Measurements from ENCODE around the gene MKRN1. TPM values are rescaled to one million over a fixed set of nuclear protein-coding genes. Genes with fewer than 3 reads are reported as not detected.
"Not testable (repeated sequence)": the region's sequence is repeated elsewhere in the genome, so short reads cannot be mapped to it uniquely, and the experiment has no call there.

The MKRN1 gene
- total RNA-seq, 2 donors from 2014 or later, result 59.1 to 74.7 TPM

DNA sequence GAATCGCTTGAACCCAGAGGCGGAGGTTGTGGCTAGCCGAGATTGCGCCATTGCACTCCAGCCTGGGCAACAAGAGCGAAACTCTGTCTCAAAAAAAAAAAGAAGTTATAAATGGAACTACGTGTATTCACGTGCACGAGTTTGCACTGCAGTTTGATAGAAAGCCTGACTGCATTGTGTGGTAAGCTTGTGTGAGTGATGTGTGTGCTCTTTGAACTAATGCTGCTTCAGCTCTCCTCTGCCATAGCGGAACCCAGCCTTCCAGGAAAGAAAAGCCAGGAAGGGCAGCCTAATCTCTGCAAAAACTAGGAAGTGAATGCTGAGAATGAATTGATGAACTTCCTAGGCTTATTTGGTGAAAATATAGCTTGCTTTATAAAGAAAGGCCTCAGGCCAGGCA lies 15.6 kb upstream of the MKRN1 start:
- intact Hi-C loops (cut with DNase I), result no loop called here
- DNase-seq (ENCODE audit: low spot score), result no peak

DNA sequence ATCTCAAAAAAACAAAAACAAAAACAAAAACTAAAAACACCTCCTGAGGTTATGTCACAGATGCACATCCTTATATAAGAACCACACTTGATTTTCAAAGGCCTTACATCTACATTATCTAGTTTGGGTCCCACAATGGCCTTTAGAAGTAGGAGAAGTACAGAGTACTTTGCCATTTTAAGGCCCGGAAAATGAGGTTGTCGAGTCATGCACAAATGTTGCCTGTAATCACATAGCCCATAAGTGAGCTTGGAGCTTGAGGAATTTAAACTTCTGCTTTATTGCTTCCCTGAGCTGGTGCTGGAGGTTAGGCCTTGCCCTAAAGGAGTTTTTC lies 9.7 kb upstream of the MKRN1 start:
- intact Hi-C loops (cut with DNase I), result no loop called here

DNA sequence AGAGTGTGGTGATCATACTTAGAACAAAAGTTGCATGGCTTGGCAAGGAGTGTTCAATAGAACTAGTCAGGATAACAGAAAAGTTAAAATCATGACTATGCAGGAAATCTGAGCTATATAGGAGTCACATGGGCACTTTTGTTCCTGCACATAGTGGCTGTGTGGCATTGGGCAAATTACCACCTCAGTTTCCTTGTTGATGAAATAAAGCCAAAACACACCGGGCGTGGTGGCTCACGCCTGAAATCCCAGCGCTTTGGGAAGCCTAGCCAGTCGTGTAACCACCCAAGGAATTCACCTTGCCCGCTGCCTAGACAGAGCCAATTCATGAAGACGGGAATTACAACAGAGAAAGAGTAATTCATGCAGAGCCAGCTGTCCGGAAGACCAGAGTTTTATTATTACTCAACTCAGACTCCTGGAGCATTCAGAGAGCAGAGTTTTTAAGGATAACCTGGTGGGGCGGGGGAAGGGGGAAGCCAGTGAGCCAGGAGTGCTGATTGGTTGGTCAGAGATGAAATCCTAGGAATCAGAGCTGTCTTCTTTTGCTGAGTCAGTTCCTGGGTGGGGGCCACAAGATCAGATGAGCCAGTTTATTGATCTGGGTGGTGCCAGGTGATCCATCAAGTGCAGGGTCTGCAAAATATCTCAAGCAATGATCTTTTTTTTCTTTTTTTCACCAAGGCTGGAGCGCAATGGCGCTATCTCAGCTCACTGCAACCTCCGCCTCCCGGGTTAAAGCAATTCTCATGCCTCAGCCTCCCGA lies 6.4 kb upstream of the MKRN1 start:
- intact Hi-C loops (cut with DNase I), result no loop called here
- DNase-seq (ENCODE audit: low spot score), result no peak

More for the DNA sequence above, 9.7 kb upstream of the MKRN1 start:
- no peak for DNase-seq (ENCODE audit: low spot score)

DNA sequence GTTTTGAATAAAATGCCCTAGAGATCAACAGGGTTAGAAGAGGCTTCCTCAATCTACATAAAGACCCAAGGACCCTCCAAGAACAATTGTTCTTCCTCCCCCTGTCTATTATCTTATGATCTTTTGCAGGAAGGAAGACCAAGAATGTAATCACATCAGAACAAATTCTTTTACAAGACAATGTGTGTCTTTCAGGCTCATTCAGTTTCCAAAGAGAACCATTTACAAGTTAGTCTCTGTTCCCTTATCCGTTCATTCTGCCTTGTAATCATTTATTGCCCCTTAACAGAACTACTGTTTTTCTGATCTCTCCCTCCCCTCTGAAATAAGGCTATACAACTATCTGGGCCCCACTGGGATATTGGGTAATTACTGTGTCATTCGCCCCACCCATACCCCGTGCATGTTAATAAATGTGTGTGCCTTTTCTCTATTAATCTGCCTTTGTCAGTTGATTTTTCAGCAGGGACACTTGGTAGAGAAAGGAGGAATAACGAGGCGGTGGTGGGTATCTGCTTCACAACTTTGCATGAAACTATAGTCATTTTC lies 5.7 kb upstream of the MKRN1 start:
- DNase-seq (ENCODE audit: low spot score), result no peak
- intact Hi-C loops (cut with DNase I), result no loop called here

DNA sequence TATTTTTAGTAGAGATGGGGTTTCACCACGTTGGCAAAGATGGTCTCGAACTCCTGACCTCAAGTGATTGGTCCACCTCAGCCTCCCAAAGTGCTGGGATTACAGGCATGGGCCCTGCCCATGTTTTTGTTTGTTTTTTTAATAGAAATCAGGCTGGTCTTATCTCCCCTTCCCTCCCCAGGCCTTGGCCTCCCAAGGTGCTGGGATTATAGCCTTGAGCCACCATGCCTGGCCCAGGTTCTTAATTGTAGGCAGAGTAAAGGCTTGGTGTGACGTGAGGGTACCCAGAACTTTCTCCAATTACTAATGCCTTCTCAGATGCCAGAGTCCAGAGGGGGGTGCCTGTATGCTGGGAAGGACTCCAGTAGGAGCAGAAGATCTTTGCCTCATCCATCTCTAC lies 5.2 kb upstream of the MKRN1 start:
- DNase-seq (ENCODE audit: low spot score), result no peak
- intact Hi-C loops (cut with DNase I), result no loop called here

DNA sequence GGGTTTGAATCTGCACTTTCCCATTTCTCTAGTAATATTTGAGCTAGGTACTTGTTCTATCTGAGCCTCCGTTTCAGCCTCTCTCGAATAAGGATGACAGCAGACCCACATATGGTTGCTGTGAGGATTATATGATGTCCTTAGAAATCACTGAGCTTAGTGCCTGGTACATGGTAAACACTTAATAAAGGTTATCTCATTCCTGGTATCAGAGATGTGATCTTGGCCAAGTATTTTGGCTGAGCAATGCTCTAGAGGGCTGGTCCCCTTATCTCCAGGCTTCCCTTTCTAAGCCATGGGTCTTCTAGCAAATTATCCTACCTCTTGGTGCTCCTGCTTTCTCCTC lies 407 bp upstream of the MKRN1 start:
- no peak for DNase-seq (ENCODE audit: low spot score)
- intact Hi-C loops (cut with DNase I), result no loop called here

DNA sequence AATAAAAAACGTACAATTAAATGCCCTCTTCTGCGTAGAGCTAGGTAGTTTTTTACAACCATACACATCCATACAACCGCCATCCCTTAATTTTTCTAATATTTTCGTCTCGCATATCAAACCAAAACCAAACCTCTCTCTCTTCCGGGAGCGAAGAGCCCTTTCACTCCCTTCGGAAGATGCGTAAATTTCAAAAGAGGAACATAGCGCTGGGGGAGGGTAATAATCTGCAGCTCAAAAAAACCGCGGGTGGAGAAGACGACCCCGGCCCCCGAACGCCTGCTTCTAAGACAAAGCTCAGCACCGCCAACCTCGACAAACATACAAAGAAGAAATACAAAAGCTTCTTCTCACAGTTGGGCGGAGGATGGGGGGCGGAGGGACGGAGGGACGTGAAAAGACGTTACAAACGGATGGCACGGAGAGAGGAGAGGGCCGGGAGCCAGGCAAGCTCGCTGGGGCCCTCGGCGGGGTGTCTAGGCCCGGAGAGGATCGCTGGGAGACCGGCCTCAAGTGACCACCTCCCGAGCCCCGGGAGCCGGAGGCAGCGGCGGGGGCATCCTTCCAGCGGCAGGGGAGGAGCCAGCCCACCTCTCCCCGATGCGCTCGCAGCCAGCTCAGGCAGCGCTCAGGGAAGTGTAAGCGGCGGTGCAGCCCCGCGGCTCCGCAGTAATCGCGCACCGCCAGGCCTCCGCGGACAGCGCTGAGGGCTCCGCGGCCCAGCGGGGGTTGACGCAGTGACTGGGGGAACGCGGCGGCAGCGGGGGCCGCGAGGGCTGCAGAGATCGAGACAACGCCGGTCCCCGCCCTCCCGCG lies 851 bp downstream of the MKRN1 start:
- peak; percentile 84 for DNase-seq (ENCODE audit: low spot score)
- intact Hi-C loops (cut with DNase I), result no loop called here

DNA sequence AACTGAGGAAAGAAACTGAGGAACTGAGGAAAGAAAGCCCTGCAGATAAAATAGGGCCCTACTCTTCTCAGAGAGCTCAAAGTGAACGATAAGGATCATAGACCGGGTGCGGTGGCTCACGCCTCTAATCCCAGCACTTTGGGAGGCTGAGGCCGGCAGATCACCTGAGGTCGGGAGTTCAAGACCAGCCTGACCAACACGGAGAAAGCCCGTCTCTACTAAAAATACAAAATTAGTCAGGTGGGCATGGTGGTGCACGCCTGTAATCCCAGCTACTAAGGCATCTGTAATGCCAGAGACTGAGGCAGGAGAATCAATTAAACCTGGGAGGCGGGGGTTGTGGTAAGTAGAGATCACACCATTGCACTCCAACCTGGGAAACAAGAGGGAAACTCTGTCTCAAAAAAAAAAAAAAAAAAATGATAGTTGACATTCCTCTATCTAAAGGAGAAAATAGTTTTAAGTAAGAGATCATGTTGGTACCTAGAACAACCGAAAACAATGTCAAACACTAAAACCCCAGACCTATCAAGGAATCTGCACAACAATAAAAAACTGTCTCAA lies 2.5 kb downstream of the MKRN1 start:
- intact Hi-C loops (cut with DNase I), result no loop called here
- no peak for DNase-seq (ENCODE audit: low spot score)

DNA sequence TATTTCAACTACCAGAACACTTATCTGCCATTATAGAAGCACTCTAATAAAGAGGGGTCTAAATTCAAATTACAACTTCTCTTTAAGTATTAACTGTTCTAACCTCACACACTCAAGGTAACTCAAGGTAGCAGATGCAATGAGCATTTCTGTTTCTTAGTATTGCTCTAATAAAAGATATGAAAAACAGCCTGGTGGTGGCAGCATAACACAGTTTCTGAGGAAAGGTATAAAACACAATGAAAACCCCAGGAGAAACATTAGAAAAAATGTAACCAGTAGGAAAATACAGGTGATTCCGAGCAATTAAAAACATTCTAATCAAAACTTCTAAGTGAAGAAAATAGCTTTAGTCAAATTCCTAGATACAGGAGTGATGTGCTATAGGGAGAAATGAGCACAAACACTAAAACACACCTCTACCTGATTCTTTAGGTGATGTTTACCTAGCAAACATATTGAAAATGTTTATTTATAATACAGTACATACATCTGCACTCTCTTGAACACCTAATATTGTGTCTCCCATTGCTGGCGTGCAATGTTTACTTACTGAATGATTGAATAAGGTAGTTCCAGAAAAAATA lies 3.5 kb downstream of the MKRN1 start:
- intact Hi-C loops (cut with DNase I), result no loop called here
- no peak for DNase-seq (ENCODE audit: low spot score)

DNA sequence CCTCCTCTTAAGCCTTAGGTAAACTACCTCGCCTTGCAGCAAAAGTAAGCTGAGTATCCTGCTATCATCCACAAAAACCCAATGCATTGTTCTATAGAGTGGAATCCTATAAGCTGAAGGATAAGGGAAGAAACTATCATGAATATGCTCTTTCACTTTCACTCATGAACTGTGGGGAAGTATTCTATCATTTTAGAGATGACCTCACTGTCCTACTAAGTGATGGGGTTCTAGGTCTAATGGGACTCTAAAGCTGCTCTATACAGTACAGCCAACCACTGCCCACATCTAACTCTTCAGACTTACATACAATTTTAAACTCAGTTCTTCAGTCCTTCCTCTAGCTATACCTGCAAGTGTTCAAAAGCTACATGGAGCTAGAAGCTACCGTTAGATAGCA lies 16.2 kb downstream of the MKRN1 start:
- DNase-seq (ENCODE audit: low spot score), result no peak
- intact Hi-C loops (cut with DNase I), result no loop called here

DNA sequence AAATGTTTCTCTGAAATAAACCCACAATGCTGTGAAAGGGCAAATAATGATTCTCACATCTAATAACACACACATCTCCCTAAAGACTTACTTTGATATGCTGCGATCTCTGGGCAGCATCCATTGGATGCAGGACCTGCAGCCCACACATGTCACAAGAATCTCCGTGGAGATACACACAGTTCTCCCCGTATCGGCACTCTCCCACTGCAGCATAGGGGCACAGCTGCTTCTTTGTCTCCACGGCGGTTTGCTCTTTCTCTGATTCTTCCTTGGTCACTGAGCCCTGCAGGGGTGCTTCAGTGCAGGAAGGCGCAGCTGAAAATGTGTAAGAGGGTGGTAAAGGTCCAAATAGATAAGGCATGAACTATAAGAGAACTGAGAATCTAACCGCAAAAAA lies 20.4 kb downstream of the MKRN1 start:
- no peak for DNase-seq (ENCODE audit: low spot score)
- intact Hi-C loops (cut with DNase I), result no loop called here

DNA sequence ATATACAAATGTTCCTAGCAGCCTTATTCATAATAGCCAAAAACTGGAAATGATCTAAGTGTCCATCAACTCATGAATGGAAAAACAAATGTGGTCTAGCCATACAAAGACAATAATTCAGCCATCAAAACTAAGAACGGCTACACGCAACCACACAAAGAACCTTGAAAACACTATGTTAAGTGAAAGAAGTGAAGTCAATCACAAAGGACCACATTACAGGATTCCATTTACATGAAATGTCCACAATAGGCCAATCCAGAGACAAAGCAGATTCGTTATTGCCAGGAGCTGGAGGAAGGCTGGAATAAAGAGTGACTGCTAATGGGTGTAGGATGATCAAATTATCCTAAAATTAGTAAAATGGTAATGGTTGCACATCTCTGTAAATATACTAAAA lies 21.1 kb downstream of the MKRN1 start:
- intact Hi-C loops (cut with DNase I), result no loop called here
- no peak for DNase-seq (ENCODE audit: low spot score)

DNA sequence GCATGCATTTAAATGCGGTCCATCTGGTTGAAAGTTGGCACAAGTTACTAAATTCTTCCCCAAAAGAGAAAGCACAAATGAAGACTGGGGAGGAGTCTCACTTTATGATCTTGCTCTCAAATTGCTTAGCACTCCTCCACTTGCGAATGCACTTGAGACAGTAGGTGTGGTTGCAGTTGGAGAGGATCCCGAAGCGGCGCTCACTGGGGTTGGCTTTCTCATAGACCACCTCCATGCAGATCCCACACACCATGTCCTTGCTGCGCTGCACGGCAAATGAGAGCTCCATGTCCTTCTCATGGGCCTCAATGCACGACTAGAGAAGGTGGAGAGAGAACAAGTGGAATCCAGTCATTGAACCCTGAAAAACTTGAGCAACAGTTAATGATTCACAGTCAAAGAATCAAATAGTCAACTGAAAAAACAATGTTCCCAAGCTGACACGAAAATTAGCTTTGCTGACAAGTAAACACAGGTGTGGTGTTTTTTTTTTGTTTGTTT lies 22.7 kb downstream of the MKRN1 start:
- DNase-seq (ENCODE audit: low spot score), result no peak
- intact Hi-C loops (cut with DNase I), result no loop called here

DNA sequence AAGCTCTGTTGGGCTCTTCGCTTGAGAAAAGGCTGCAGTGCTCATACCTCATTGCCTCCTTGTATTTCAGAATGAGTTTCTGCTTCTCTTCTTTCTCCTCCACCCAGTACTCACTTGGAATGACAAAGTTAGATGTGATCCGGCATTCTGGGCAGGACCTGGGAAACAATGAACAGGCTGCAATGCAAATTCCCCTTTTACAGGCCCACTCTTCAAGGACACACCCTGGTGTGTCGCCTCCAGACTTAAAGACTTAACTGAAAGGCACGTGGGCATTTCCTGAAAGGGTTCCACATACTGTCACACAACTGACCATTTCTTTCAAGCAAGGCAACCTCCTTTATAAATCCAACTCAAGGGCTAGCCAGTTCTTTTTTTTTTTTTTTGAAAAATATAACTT lies 23.6 kb downstream of the MKRN1 start:
- intact Hi-C loops (cut with DNase I), result no loop called here

DNA sequence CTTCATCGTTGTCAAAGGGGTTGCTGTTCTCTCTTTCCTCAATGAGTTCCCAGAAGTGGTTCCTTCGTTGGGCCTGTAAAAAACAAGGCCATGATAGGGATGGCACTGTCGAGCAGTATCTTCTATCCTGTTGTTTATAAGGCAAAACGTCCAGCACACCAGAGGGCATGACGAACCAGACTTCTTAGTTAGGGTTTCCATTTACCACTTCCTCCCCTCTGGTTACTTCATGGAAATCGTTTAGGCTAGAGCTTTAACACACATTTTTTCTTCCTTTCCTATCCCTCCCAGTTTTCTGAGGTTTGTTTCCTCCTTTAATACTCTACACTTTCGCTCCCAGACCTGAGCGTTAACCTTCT lies 24.7 kb downstream of the MKRN1 start:
- intact Hi-C loops (cut with DNase I), result no loop called here
- DNase-seq (ENCODE audit: low spot score), result no peak

More for the DNA sequence above, 23.6 kb downstream of the MKRN1 start:
- no peak for DNase-seq (ENCODE audit: low spot score)

DNA sequence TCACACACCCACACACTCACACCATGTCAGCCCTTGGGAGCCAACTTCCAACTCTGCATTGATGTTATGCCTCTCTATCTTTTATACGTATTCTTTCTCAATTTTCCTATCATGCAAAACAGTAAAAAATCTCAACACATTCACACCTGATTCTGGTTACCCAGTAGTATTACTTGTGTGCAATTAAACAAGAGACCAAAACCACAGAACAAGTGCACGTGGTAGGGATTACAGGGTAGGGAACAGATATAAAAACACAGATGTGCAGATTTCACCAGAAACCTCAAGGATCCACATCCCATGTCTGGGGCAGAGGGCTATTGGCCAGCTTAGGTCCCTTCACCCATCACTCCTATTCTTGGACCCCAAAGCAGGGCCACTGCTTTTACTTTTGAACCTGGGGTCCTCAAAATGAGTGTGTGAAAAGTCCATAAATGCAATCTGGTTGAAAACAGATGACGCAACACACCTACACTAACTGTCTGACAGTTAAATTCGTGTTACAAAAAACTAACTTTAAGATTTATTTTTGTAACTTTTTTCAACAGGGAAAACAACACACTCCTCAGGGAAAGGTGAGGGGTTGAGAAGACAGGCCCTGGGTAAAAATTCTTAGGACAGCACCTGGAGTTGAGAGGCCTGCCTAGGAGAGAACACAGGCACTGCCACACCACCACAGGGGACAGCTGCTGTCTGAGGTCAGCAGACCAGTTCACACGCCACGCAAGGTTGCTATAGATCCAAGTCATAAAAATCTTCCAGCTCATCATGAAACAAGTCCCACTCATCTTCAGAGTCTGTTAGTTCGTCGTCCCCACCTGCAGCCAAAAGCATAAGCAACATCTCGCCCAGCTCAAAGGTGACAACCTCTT lies 25.3 kb downstream of the MKRN1 start:
- intact Hi-C loops (cut with DNase I); DNase-seq (ENCODE audit: low spot score): not testable (repeated sequence)

DNA sequence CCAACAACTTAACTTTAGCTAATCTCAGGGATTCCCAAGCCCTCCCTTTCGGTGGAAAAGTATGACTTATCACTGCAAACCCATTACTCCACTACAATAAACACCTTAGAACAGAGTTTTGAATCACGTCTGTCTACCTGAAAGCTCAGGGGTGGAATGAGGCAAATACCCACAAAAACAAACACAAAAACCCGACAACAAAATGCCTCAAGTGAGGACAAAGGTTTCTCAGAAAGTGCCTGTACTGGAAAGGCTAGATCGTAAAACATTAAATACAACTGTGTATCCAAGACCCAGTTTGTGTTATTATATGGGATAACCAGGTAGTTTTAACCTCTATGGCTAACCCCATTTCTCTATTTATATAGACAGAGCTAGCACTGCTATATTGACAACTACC lies 26.0 kb downstream of the MKRN1 start:
- no peak for DNase-seq (ENCODE audit: low spot score)
- intact Hi-C loops (cut with DNase I), result no loop called here

DNA sequence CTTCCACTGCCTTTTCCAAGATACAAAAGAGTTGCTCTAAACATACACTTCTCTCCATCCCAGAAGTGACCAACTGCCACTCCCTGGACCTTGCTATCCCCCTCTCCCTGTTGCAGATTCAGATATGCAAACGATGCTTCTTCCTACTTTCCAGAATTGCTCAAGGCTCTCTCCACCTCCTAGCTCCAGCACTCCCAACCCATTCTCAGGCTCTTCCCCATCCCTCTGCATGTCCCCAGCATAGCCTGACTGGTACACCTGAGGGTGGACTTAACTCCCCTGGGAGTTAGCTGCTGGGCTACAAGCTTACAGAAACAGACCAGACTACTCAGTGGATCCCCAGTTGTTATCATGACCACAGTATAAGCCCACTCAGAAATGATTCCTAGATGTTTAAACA lies 27.6 kb downstream of the MKRN1 start:
- no peak for DNase-seq (ENCODE audit: low spot score)
- intact Hi-C loops (cut with DNase I), result no loop called here
